Cardiac muscle cell (in vitro differentiated cells and primary cell): ENCODE measurements around the gene DKK3. TPM values are rescaled to one million over a fixed set of nuclear protein-coding genes. Genes with fewer than 3 reads are reported as not detected.

Experiments
- DNase-seq, 2 donors: peaks; one replicate each; pipeline versions ENCODE4 v3.0.0 to v3.0.0-alpha.2; 2010 to 2017; ENCODE audit warnings: low read depth in 1 of 2, low spot score in 1 of 2
- H3K27ac ChIP-seq: fragments of 200-600 bp; sonication (generic); 2 replicates; pipeline ENCODE4 v1.5.1; 2016
- H3K27me3 ChIP-seq: fragments of 200-600 bp; sonication (generic); 2 replicates; pipeline ENCODE4 v1.6.0; 2016; ENCODE audit warnings: control low read depth
- H3K36me3 ChIP-seq: fragments of 200-600 bp; sonication (generic); 2 replicates; pipeline ENCODE4 v1.5.1; 2016; ENCODE audit warnings: control low read depth
- H3K4me1 ChIP-seq: fragments of 200-600 bp; sonication (generic); 2 replicates; pipeline ENCODE4 v1.8.1; 2017; ENCODE audit warnings: low read depth, mild to moderate bottlenecking, mixed run types
- H3K4me3 ChIP-seq: fragments of 200-600 bp; sonication (generic); 2 replicates; pipeline ENCODE4 v1.5.1; 2016; ENCODE audit warnings: mild to moderate bottlenecking
- H3K9me3 ChIP-seq: fragments of 200-600 bp; sonication (generic); 2 replicates; pipeline ENCODE4 v1.5.1; 2017; ENCODE audit warnings: low read depth, mild to moderate bottlenecking, control low read depth
- polyA plus RNA-seq: library from polyadenylated mRNA; unstranded; fragments of >200 nt; fragmentation: Nextera tagmentation; extraction: Ambion mirVana; gene quantifications from 2 replicates; pipeline ENCODE4 v1.2.1, GENCODE V29; 2016
- total RNA-seq: library from RNA; depleted of rRNA; stranded (reverse); fragments of >200 nt; gene quantifications from 2 replicates; pipeline ENCODE4 v1.2.3, GENCODE V29; 2016
- TF ChIP-seq, protein P1 (sequence below): IDR thresholded peaks from 2 replicates; pipeline ENCODE4 v1.5.1; 2012; ENCODE audit warnings: low read depth, mild to moderate bottlenecking, low read length

Gene DKK3
- total RNA-seq (180 and 309 TPM in 2 replicates), polyA plus RNA-seq (226 and 238 TPM in 2 replicates)

DNA sequence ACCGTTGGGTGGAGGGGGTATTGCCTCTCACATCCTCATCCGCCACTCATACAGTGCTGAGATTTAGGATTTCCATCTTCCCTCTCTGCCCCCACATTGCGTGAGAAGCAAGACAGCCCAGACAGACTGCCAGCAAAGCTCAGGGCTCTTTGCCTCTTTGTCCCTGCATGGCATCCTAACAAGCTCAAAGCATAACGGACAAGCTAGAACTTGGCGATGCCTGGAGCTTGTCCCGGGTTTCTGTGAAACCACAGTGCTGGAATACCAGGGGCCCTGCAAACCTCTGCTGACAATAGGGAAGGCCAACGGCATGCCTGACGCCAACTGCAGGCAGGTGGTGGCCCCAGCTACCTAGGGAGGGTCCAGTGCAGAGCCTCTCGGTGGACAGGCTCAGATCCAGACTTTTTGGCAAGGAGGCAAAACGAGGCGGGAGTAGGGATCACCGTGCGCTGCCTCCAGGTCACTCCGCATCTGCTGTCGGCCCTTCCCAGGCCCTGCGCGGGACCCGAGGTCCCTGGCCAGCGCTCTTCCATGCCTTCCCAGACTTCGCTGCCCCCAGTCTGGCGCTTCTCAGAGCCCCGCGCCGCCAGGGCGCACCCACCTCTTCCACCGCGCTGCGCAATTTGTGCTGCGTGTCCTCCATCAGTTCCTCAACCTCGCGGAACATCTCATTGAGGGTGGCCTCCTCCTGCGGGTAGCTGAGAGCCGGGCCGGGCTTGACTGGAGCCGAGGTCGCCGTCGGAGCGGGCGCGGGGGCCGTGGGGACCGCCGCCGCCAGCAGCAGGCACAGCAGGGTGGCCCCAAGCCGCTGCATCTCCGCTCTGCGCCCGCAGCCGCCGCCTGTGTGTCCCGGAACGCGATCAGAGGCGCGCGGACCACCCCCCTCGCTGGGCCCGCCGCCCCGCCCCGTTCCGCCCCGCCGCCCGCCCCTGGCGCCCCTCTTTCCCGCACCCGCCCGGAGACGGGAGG, at the start of gene DKK3:
Gene DKK3, minus strand, starts transcription at position 858 of the 969 bp plus-strand sequence. Its CDS starts 44 bp downstream, at position 814.
- peak within 1 kb of the TSS; percentile 24 for H3K27ac ChIP-seq
- no peaks in the 10 kb centered on the region for H3K36me3 ChIP-seq
- H3K9me3 ChIP-seq: no peaks in the 10 kb centered on the region
- DNase-seq: peak in 1 of 2 donors; percentile 64
- TF ChIP-seq, protein P1, sequence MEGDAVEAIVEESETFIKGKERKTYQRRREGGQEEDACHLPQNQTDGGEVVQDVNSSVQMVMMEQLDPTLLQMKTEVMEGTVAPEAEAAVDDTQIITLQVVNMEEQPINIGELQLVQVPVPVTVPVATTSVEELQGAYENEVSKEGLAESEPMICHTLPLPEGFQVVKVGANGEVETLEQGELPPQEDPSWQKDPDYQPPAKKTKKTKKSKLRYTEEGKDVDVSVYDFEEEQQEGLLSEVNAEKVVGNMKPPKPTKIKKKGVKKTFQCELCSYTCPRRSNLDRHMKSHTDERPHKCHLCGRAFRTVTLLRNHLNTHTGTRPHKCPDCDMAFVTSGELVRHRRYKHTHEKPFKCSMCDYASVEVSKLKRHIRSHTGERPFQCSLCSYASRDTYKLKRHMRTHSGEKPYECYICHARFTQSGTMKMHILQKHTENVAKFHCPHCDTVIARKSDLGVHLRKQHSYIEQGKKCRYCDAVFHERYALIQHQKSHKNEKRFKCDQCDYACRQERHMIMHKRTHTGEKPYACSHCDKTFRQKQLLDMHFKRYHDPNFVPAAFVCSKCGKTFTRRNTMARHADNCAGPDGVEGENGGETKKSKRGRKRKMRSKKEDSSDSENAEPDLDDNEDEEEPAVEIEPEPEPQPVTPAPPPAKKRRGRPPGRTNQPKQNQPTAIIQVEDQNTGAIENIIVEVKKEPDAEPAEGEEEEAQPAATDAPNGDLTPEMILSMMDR: no peak
- H3K4me3 ChIP-seq: peak within 1 kb of the TSS; percentile 91
- peaks cover 11% of the 10 kb centered on the region for H3K4me1 ChIP-seq
- peaks cover 7% of the 10 kb centered on the region for H3K27me3 ChIP-seq

DNA sequence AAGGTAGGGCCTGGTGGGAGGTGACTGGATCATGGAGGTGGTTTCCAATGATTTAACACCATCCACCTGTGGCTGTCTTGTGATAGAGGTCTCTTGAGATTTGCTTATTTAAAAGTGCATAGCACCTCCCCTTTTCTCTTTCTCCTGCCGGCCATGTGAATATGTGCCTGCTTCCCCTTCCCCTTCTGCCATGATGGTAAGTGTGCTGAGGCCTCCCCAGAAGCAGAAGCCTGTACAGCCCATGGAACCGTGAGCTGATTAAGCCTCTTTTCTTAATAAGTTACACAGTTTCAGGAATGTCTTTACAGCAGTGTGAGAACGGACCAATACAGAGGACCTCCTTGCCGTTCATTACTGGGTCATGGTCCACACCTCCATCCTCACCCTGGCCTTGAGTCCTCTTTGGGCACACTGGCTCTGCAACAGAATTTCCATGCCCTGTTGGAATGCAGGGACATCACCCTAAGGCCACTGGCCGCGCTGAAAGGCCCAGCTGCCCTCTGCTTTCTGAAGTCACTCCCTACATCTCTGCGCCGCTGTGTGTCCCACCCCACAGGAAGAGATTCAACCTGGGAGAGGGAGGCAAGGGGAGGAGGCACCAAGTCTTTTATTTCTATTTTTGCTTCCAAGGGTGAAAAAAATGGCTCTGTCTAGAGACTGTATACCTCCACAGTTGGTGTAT, 49.0 kb upstream of the DKK3 start:
- no peak overlapping the region for H3K27ac ChIP-seq
- TF ChIP-seq, protein P1: no peak

DNA sequence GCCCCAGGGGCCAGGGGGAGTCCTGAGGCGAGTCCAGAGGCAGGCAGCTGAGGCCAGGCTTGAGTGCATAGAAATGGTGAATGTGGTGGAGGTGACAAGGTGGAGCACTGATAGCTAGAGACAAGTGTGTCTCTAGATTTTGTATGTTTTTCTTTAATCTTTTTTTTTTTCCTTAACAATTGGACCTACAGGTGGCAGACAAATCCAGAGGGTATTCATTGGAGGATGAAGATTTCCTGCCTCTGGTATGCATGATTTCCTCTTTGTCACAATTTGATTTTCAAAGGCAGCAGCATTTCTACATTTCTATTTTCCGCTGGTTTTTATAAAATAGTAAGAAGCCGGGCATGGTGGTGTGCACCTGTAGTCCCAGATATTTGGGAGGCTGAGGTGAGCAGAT, 47.7 kb upstream of the DKK3 start:
- no peaks in the 10 kb centered on the region for H3K9me3 ChIP-seq
- no peak overlapping the region for H3K4me3 ChIP-seq
- no peaks in the 10 kb centered on the region for H3K36me3 ChIP-seq
- no peak for DNase-seq
- TF ChIP-seq, protein P1: no peak
- no peaks in the 10 kb centered on the region for H3K4me1 ChIP-seq
- H3K27me3 ChIP-seq: no peaks in the 10 kb centered on the region
- H3K27ac ChIP-seq: no peak overlapping the region

More for the DNA sequence above, 49.0 kb upstream of the DKK3 start:
- Histone ChIP-seq H3K4me1 (no peaks in the 10 kb centered on the region), H3K9me3 (no peaks in the 10 kb centered on the region), H3K27me3 (no peaks in the 10 kb centered on the region), H3K36me3 (no peaks in the 10 kb centered on the region), H3K4me3 (no peak overlapping the region)
- no peak for DNase-seq

DNA sequence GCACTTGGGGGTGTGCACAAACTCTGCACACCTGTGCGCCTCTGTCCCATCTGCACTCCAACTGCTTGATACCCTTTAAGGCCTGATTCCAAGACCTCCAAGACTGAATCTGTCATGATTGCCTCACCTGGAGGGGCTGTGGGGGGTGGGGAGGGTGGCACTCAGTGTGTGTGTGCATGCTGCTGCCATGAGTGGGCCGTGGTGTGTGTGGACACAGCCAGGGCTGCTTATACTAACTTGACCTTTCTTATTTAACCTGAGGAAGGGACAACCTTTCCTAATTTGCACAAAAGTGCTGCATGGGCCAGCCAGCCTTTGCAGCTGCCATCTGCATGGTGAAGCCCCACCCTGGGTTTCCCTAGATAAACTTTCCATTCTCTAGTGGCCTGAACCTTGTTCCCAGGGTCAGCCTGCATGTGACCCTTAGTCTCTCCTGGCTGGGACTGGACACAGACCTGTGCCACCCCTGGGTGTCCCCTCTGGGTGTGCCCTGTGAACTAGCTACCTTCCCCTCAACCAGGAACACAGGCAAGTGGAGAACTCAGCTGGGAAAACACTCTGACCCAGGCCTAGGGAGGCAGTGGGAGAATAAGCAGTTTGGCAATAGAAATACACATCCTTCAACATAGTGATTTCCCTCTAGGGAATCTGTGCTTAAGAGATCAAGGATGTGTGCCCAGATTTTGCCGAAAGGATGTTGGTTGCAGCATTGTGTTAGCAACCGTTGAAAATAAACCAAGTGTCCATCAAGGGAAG, 45.4 kb upstream of the DKK3 start:
- TF ChIP-seq, protein P1: no peak
- H3K27ac ChIP-seq: no peak overlapping the region
- H3K4me1 ChIP-seq: peaks cover 5% of the 10 kb centered on the region
- no peak overlapping the region for H3K4me3 ChIP-seq
- no peaks in the 10 kb centered on the region for H3K9me3 ChIP-seq
- H3K36me3 ChIP-seq: no peaks in the 10 kb centered on the region
- no peaks in the 10 kb centered on the region for H3K27me3 ChIP-seq
- DNase-seq: peak in 1 of 2 donors; percentile 81
